NCI-H2107 treated with DMSO at 0.1 percent for 48 hours (cell line): Measurements from ENCODE around the gene RBM28.

ENCODE experiments used
- DNase-seq: peaks from one replicate; lab custom pipeline; 2025; ENCODE audit not compliant: unreplicated experiment; lab: John Stamatoyannopoulos, UW

Gene RBM28

GRCh38 chr7:128343554-128344430 is at the start of gene RBM28:
Gene RBM28, minus strand, starts transcription at chr7:128343908. Its CDS starts 115 bp downstream, at chr7:128343793.
- DNase-seq, result peak; percentile 83

- DNase-seq, result no peak
Observed at GRCh38 chr7:128392446-128393327, 49.0 kb upstream of the RBM28 start.

GRCh38 chr7:128391805-128392204 is 48.1 kb upstream of the RBM28 start:
- no peak for DNase-seq

- no peak for DNase-seq
Observed at GRCh38 chr7:128390871-128391565, 47.3 kb upstream of the RBM28 start.

GRCh38 chr7:128389618-128390329 is 46.1 kb upstream of the RBM28 start:
- peak; percentile 8 for DNase-seq

GRCh38 chr7:128389085-128389617 is 45.4 kb upstream of the RBM28 start:
- DNase-seq, result no peak

GRCh38 chr7:128388145-128388485 is 44.4 kb upstream of the RBM28 start:
- DNase-seq, result no peak

- peak; percentile 60 for DNase-seq
Observed at GRCh38 chr7:128387216-128388144, 43.8 kb upstream of the RBM28 start.

GRCh38 chr7:128385988-128386925 is 42.5 kb upstream of the RBM28 start:
- no peak for DNase-seq

GRCh38 chr7:128384726-128385125 is 41.0 kb upstream of the RBM28 start:
- DNase-seq, result no peak

GRCh38 chr7:128383776-128384175 is 40.1 kb upstream of the RBM28 start:
- DNase-seq, result no peak

GRCh38 chr7:128381161-128381821 is 37.6 kb upstream of the RBM28 start:
- no peak for DNase-seq

- DNase-seq, result no peak
Observed at GRCh38 chr7:128380483-128381106, 36.9 kb upstream of the RBM28 start.

GRCh38 chr7:128379900-128380479 is 36.3 kb upstream of the RBM28 start:
- no peak for DNase-seq

- DNase-seq, result no peak
Observed at GRCh38 chr7:128378637-128379036, 34.9 kb upstream of the RBM28 start.

GRCh38 chr7:128376077-128376476 is 32.4 kb upstream of the RBM28 start:
- no peak for DNase-seq

- no peak for DNase-seq
Observed at GRCh38 chr7:128374041-128374440, 30.3 kb upstream of the RBM28 start.
